Activated T-helper 17 cell treated with anti-CD3 and anti-CD28 coated beads, Interleukin-2, amount 50 U/mL, for 72 hours (primary cell): ENCODE data around the gene ACO2. TPM values are rescaled to one million over a fixed set of nuclear protein-coding genes. Genes with fewer than 3 reads are reported as not detected.
"Not testable (repeated sequence)": the region's sequence is repeated elsewhere in the genome, so short reads cannot be mapped to it uniquely, and the experiment has no call there.

ENCODE experiments used
- ATAC-seq: fragments of 150-1000 bp; cut with Tn5 transposase; replicated peaks from 2 replicates; pipeline ENCODE4 v1.10.0; 2021; ENCODE audit warnings: mild to moderate bottlenecking, moderate library complexity
- H3K27ac Mint-ChIP-seq: one replicate; pipeline ENCODE4 v1.8.0; 2022; ENCODE audit warnings: mixed read lengths
- H3K27me3 Mint-ChIP-seq: one replicate; pipeline ENCODE4 v1.8.0; 2022; ENCODE audit warnings: mixed read lengths
- H3K36me3 Mint-ChIP-seq: one replicate; pipeline ENCODE4 v1.8.0; 2022; ENCODE audit warnings: low read depth, mild to moderate bottlenecking, mixed read lengths
- H3K4me1 Mint-ChIP-seq: one replicate; pipeline ENCODE4 v1.8.0; 2022; ENCODE audit warnings: mixed read lengths
- H3K4me3 Mint-ChIP-seq: one replicate; pipeline ENCODE4 v1.8.0; 2022; ENCODE audit warnings: mild to moderate bottlenecking, mixed read lengths
- H3K9me3 Mint-ChIP-seq: one replicate; pipeline ENCODE4 v1.8.0; 2022; ENCODE audit warnings: mixed read lengths
- total RNA-seq, 2 donors: library from RNA; stranded (reverse); gene quantifications; one replicate each; pipeline ENCODE4 v1.2.3, GENCODE V29; 2022

ACO2 gene
- total RNA-seq, 2 donors from 2014 or later = 67.8 to 106 TPM

- H3K4me1 Mint-ChIP-seq = no peaks in the 10 kb centered on the region
- no peak for ATAC-seq
- no peaks in the 10 kb centered on the region for H3K9me3 Mint-ChIP-seq
- no peaks in the 10 kb centered on the region for H3K36me3 Mint-ChIP-seq
- no peak overlapping the region for H3K4me3 Mint-ChIP-seq
- H3K27me3 Mint-ChIP-seq = no peaks in the 10 kb centered on the region
- no peak overlapping the region for H3K27ac Mint-ChIP-seq
Observed at GRCh38 chr22:41550952-41551491, 82.1 kb downstream of the ACO2 start.

- no peaks in the 10 kb centered on the region for H3K4me1 Mint-ChIP-seq
- no peaks in the 10 kb centered on the region for H3K36me3 Mint-ChIP-seq
- H3K4me3 Mint-ChIP-seq = no peak overlapping the region
- H3K27ac Mint-ChIP-seq = no peak overlapping the region
- H3K9me3 Mint-ChIP-seq = no peaks in the 10 kb centered on the region
- peaks cover 4% of the 10 kb centered on the region for H3K27me3 Mint-ChIP-seq
- ATAC-seq = no peak
Observed at GRCh38 chr22:41551877-41552582, 83.1 kb downstream of the ACO2 start.

GRCh38 chr22:41555325-41555982 is 86.5 kb downstream of the ACO2 start:
- ATAC-seq = no peak
- H3K4me1 Mint-ChIP-seq = no peaks in the 10 kb centered on the region
- H3K36me3 Mint-ChIP-seq = no peaks in the 10 kb centered on the region
- H3K9me3 Mint-ChIP-seq = no peaks in the 10 kb centered on the region
- H3K27me3 Mint-ChIP-seq = peaks cover 13% of the 10 kb centered on the region
- no peak overlapping the region for H3K4me3 Mint-ChIP-seq
- no peak overlapping the region for H3K27ac Mint-ChIP-seq

GRCh38 chr22:41556561-41556960 is 87.6 kb downstream of the ACO2 start:
- no peak overlapping the region for H3K4me3 Mint-ChIP-seq
- peaks cover 21% of the 10 kb centered on the region for H3K27me3 Mint-ChIP-seq
- ATAC-seq = no peak
- H3K9me3 Mint-ChIP-seq = no peaks in the 10 kb centered on the region
- H3K27ac Mint-ChIP-seq = no peak overlapping the region
- H3K36me3 Mint-ChIP-seq = no peaks in the 10 kb centered on the region
- no peaks in the 10 kb centered on the region for H3K4me1 Mint-ChIP-seq

- H3K9me3 Mint-ChIP-seq = no peaks in the 10 kb centered on the region
- peak; percentile 80 for ATAC-seq
- H3K27me3 Mint-ChIP-seq = peaks cover 21% of the 10 kb centered on the region
- H3K4me3 Mint-ChIP-seq = no peak overlapping the region
- H3K36me3 Mint-ChIP-seq = no peaks in the 10 kb centered on the region
- H3K4me1 Mint-ChIP-seq = no peaks in the 10 kb centered on the region
- H3K27ac Mint-ChIP-seq = no peak overlapping the region
Observed at GRCh38 chr22:41557401-41558240, 88.7 kb downstream of the ACO2 start.

- not testable (repeated sequence) for H3K36me3 Mint-ChIP-seq, H3K4me3 Mint-ChIP-seq, H3K9me3 Mint-ChIP-seq, H3K4me1 Mint-ChIP-seq, H3K27ac Mint-ChIP-seq, ATAC-seq
- peaks cover 21% of the 10 kb centered on the region for H3K27me3 Mint-ChIP-seq
Observed at GRCh38 chr22:41558241-41558630, 89.3 kb downstream of the ACO2 start.

GRCh38 chr22:41560095-41560471 is 91.2 kb downstream of the ACO2 start:
- no peak for ATAC-seq
- H3K36me3 Mint-ChIP-seq = no peaks in the 10 kb centered on the region
- no peaks in the 10 kb centered on the region for H3K9me3 Mint-ChIP-seq
- peaks cover 21% of the 10 kb centered on the region for H3K27me3 Mint-ChIP-seq
- no peaks in the 10 kb centered on the region for H3K4me1 Mint-ChIP-seq
- no peak overlapping the region for H3K4me3 Mint-ChIP-seq
- H3K27ac Mint-ChIP-seq = no peak overlapping the region

GRCh38 chr22:41561335-41561734 is 92.4 kb downstream of the ACO2 start:
- Mint-ChIP-seq H3K36me3 (no peaks in the 10 kb centered on the region), H3K4me3 (no peak overlapping the region), H3K9me3 (no peaks in the 10 kb centered on the region), H3K4me1 (no peaks in the 10 kb centered on the region), H3K27ac (peak overlapping the region; percentile 56), H3K27me3 (peaks cover 19% of the 10 kb centered on the region)
- no peak for ATAC-seq

- no peaks in the 10 kb centered on the region for H3K36me3 Mint-ChIP-seq
- H3K4me3 Mint-ChIP-seq = no peak overlapping the region
- H3K9me3 Mint-ChIP-seq = no peaks in the 10 kb centered on the region
- no peak for ATAC-seq
- peaks cover 17% of the 10 kb centered on the region for H3K27me3 Mint-ChIP-seq
- H3K27ac Mint-ChIP-seq = peak overlapping the region; percentile 12
- H3K4me1 Mint-ChIP-seq = no peaks in the 10 kb centered on the region
Observed at GRCh38 chr22:41561788-41562187, 92.9 kb downstream of the ACO2 start.

GRCh38 chr22:41562461-41562860 is 93.5 kb downstream of the ACO2 start:
- no peaks in the 10 kb centered on the region for H3K4me1 Mint-ChIP-seq
- H3K27ac Mint-ChIP-seq = peak overlapping the region; percentile 12
- H3K27me3 Mint-ChIP-seq = peaks cover 16% of the 10 kb centered on the region
- no peaks in the 10 kb centered on the region for H3K9me3 Mint-ChIP-seq
- H3K36me3 Mint-ChIP-seq = no peaks in the 10 kb centered on the region
- no peak for ATAC-seq
- H3K4me3 Mint-ChIP-seq = no peak overlapping the region

- peaks cover 12% of the 10 kb centered on the region for H3K27me3 Mint-ChIP-seq
- H3K27ac Mint-ChIP-seq = no peak overlapping the region
Observed at GRCh38 chr22:41563051-41563711, 94.3 kb downstream of the ACO2 start.

GRCh38 chr22:41564563-41564962 is 95.6 kb downstream of the ACO2 start:
- Mint-ChIP-seq H3K36me3 (no peaks in the 10 kb centered on the region), H3K27me3 (peaks cover 12% of the 10 kb centered on the region), H3K4me3 (no peak overlapping the region), H3K27ac (no peak overlapping the region), H3K4me1 (no peaks in the 10 kb centered on the region), H3K9me3 (no peaks in the 10 kb centered on the region)
- no peak for ATAC-seq

More at GRCh38 chr22:41563051-41563711, 94.3 kb downstream of the ACO2 start:
- Mint-ChIP-seq H3K4me3 (no peak overlapping the region), H3K4me1 (no peaks in the 10 kb centered on the region), H3K36me3 (no peaks in the 10 kb centered on the region), H3K9me3 (no peaks in the 10 kb centered on the region)
- no peak for ATAC-seq

- peak; percentile 92 for ATAC-seq
- H3K27ac Mint-ChIP-seq = no peak overlapping the region
- H3K36me3 Mint-ChIP-seq = no peaks in the 10 kb centered on the region
- H3K4me3 Mint-ChIP-seq = no peak overlapping the region
- H3K27me3 Mint-ChIP-seq = peaks cover 8% of the 10 kb centered on the region
- no peaks in the 10 kb centered on the region for H3K9me3 Mint-ChIP-seq
- H3K4me1 Mint-ChIP-seq = no peaks in the 10 kb centered on the region
Observed at GRCh38 chr22:41565403-41566054, 96.6 kb downstream of the ACO2 start.

- no peak for ATAC-seq
- Mint-ChIP-seq H3K27ac (no peak overlapping the region), H3K27me3 (no peaks in the 10 kb centered on the region), H3K36me3 (no peaks in the 10 kb centered on the region), H3K9me3 (no peaks in the 10 kb centered on the region), H3K4me1 (no peaks in the 10 kb centered on the region), H3K4me3 (no peak overlapping the region)
Observed at GRCh38 chr22:41567512-41567768, 98.5 kb downstream of the ACO2 start.
